ENCODE data around the gene SLC8A2.

DNA sequence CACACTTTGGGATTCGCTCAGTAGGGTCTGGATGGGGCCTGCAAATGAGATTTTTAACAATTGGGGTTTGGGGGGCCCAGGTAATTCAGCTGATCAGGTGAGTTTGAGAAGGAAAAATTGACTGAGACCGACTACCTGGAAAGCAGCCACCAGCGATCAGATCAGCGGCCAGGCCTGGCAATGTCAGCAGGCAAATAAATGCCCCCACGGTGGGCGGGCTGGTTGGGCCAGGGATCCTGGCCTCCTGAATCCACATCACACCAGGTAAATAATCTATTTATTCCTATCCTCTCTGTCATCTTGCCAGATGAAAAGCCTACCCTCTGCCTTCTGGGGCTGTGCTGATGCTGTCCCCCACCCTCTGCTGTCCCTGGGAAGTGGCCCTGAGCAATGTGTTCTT, 33.8 kb upstream of the SLC8A2 start:
- TF ChIP-seq RAD51 (IDR thresholded peaks at IDR 0.05) (no peak), POLR2A (IDR thresholded peaks at IDR 0.05; ENCODE audit: low read depth, low read length) (no peak)
- TF ChIP-seq, protein P1, sequence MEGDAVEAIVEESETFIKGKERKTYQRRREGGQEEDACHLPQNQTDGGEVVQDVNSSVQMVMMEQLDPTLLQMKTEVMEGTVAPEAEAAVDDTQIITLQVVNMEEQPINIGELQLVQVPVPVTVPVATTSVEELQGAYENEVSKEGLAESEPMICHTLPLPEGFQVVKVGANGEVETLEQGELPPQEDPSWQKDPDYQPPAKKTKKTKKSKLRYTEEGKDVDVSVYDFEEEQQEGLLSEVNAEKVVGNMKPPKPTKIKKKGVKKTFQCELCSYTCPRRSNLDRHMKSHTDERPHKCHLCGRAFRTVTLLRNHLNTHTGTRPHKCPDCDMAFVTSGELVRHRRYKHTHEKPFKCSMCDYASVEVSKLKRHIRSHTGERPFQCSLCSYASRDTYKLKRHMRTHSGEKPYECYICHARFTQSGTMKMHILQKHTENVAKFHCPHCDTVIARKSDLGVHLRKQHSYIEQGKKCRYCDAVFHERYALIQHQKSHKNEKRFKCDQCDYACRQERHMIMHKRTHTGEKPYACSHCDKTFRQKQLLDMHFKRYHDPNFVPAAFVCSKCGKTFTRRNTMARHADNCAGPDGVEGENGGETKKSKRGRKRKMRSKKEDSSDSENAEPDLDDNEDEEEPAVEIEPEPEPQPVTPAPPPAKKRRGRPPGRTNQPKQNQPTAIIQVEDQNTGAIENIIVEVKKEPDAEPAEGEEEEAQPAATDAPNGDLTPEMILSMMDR (IDR thresholded peaks at IDR 0.05 in 2 of 3, conservative IDR thresholded peaks at IDR 0.05 in 1 of 3; ENCODE audit: control insufficient read depth in 2 of 3, extremely low read depth in 1 of 3, insufficient read depth in 1 of 3, low read depth in 3 of 3, low read length in 3 of 3) = no peak
